Measurements from ENCODE around the gene JPT2. TPM values are rescaled to one million over a fixed set of nuclear protein-coding genes. Genes with fewer than 3 reads are reported as not detected.

The JPT2 gene
- total RNA-seq, 1 donor from 2014 or later: 132 TPM

DNA sequence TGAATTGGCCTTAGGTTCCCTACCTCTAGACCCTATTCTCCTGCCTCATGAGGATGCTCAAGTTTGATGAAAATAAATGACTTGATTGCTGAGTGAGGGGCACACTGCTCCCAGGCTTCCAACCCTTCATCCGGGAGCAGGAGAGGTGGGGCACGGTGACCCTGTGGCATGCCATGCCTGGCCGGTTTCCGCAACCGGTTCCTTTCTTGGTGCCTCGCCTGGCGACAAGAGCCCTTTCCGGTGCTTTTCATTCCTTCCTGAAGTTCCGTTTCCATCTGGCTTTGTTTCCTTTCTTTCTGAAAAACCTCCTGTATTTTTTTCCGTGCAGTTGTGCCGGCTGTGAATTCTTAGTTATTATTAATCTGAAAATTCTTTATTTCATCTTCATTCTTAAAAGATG is 38.2 kb upstream of the JPT2 start:
- H3K4me1 Mint-ChIP-seq (ENCODE audit: unreplicated experiment): no peaks in the 10 kb centered on the region
- DNase-seq (ENCODE audit: extremely low spot score, unreplicated experiment): no peak
- H3K27ac Mint-ChIP-seq: no peak overlapping the region
- H3K9me3 Mint-ChIP-seq: no peaks in the 10 kb centered on the region
- peaks cover 11% of the 10 kb centered on the region for H3K36me3 Mint-ChIP-seq
- TF ChIP-seq, protein P1, sequence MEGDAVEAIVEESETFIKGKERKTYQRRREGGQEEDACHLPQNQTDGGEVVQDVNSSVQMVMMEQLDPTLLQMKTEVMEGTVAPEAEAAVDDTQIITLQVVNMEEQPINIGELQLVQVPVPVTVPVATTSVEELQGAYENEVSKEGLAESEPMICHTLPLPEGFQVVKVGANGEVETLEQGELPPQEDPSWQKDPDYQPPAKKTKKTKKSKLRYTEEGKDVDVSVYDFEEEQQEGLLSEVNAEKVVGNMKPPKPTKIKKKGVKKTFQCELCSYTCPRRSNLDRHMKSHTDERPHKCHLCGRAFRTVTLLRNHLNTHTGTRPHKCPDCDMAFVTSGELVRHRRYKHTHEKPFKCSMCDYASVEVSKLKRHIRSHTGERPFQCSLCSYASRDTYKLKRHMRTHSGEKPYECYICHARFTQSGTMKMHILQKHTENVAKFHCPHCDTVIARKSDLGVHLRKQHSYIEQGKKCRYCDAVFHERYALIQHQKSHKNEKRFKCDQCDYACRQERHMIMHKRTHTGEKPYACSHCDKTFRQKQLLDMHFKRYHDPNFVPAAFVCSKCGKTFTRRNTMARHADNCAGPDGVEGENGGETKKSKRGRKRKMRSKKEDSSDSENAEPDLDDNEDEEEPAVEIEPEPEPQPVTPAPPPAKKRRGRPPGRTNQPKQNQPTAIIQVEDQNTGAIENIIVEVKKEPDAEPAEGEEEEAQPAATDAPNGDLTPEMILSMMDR (conservative IDR thresholded peaks at IDR 0.05): no peak
- no peak overlapping the region for H3K4me3 Mint-ChIP-seq
- no peaks in the 10 kb centered on the region for H3K27me3 Mint-ChIP-seq

DNA sequence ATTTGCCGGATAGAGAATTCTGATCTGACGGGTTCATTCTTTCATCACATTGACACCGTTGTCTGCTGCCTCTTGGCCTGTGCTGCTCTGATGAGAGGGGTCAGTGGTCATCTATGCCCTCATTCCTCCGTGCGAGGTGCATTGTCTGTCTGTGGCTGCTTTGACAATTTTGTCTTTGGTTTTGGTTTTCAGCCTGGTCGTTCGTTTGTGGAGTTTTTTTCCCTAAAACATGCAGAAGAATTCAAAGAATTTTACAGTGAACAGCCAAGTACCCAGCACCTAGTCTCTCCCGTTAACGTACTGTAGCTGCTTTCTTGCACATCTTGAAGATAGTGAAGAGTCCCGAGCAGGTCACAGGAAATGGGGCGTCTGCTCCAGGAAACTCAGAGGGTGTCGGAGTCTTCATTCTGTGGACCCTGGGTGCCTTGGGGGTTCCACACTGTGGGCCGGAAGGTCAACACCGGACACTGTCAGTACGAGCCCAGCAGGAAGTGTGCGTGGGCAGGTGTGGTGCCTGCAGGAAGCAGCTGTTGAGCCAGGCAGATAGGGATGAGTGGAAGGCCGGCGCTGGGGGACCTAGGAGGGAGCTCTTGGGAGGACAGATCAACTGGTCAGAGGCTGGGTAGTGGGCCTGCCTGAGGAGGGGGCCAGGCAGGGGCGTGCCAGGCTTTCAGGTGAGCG is 37.7 kb upstream of the JPT2 start:
- Mint-ChIP-seq H3K9me3 (no peaks in the 10 kb centered on the region), H3K27me3 (no peaks in the 10 kb centered on the region), H3K4me3 (no peak overlapping the region), H3K4me1 (ENCODE audit: unreplicated experiment) (no peaks in the 10 kb centered on the region), H3K36me3 (peaks cover 11% of the 10 kb centered on the region), H3K27ac (no peak overlapping the region)
- DNase-seq (ENCODE audit: extremely low spot score, unreplicated experiment): no peak
- TF ChIP-seq, protein P1 (conservative IDR thresholded peaks at IDR 0.05): no peak

DNA sequence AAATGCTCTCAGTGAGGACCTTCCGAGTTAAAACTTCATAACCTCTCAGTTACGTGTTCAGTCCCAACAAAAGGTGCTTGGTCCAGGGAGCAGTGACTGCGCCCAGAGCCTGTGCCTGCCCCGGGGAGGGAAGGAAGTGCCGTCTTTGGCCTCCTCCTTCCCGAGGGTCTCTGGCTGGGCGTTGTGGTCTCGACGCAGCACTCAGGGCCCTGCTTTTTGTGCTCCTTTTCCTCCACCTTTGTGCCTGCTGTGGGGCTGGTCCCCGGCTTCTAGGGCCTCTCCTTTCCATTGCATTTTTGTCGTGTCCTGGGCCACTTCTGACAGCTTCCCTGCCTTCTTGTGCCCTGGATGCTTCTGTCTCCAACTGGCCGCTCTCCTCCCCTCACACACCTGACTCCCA is 36.8 kb upstream of the JPT2 start:
- DNase-seq (ENCODE audit: extremely low spot score, unreplicated experiment): no peak
- no peak overlapping the region for H3K4me3 Mint-ChIP-seq
- H3K27me3 Mint-ChIP-seq: no peaks in the 10 kb centered on the region
- no peaks in the 10 kb centered on the region for H3K9me3 Mint-ChIP-seq
- TF ChIP-seq, protein P1 (conservative IDR thresholded peaks at IDR 0.05): no peak
- H3K4me1 Mint-ChIP-seq (ENCODE audit: unreplicated experiment): no peaks in the 10 kb centered on the region
- H3K36me3 Mint-ChIP-seq: peaks cover 15% of the 10 kb centered on the region
- H3K27ac Mint-ChIP-seq: no peak overlapping the region

DNA sequence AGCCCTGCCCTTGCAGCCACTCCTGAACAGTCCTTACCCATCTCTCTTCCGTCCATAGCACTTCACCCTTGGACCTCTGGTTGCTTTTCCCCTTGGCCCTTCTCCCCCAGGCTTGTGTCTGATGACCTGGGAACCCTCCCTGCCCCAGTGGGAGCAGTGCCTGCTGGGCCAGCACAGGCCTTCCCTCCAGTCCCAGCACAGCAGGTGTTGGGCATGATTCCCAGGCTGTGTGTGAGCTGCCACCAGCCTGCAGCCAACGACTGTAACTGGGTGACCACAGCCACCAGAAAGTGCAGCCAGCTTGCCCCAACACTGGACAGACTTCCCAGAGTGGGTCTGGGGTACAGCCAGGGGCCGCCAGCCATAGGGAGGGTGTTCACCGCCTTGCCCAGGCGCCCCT is 35.9 kb upstream of the JPT2 start:
- H3K4me3 Mint-ChIP-seq: no peak overlapping the region
- peaks cover 21% of the 10 kb centered on the region for H3K36me3 Mint-ChIP-seq
- no peaks in the 10 kb centered on the region for H3K9me3 Mint-ChIP-seq
- H3K4me1 Mint-ChIP-seq (ENCODE audit: unreplicated experiment): no peaks in the 10 kb centered on the region
- H3K27ac Mint-ChIP-seq: no peak overlapping the region
- DNase-seq (ENCODE audit: extremely low spot score, unreplicated experiment): no peak
- H3K27me3 Mint-ChIP-seq: no peaks in the 10 kb centered on the region
- TF ChIP-seq, protein P1 (conservative IDR thresholded peaks at IDR 0.05): no peak

DNA sequence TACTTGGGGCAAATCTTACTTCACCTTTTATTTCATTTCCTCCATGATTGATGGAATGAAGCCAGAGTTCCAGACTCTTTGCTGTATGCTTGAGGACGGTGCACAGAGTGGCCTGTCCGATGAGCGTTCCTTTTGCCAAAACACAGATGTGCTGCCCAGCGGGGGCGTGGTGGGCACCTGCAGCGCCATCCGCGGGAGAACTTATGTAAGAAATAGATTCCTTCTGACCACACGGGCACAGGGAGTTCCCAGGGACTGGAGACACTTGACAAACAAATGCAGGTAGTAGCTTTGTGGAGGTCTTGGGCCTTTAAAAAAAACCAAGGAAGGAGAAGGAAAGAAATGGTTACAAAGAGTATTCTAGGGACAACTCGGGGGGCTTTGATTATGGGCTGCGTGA is 35.3 kb upstream of the JPT2 start:
- Mint-ChIP-seq H3K9me3 (no peaks in the 10 kb centered on the region), H3K36me3 (peaks cover 22% of the 10 kb centered on the region), H3K27ac (no peak overlapping the region), H3K4me1 (ENCODE audit: unreplicated experiment) (no peaks in the 10 kb centered on the region), H3K27me3 (no peaks in the 10 kb centered on the region), H3K4me3 (no peak overlapping the region)
- TF ChIP-seq, protein P1 (conservative IDR thresholded peaks at IDR 0.05): no peak
- no peak for DNase-seq (ENCODE audit: extremely low spot score, unreplicated experiment)
